Bronchus fibroblast of lung (primary cell): ENCODE measurements around the gene HOXB7. TPM values are rescaled to one million over a fixed set of nuclear protein-coding genes. Genes with fewer than 3 reads are reported as not detected.

ENCODE experiments used
- total RNA-seq: library from RNA; depleted of rRNA; stranded (reverse); fragments of >200 nt; gene quantifications from 2 replicates; pipeline ENCODE4 v1.2.3, GENCODE V29; 2015

The HOXB7 gene
- 11.9 and 14.8 TPM in 2 replicates for total RNA-seq

GRCh38 chr17:48610282-48611211, at the start of gene HOXB7:
Gene HOXB7 (minus strand): TSS chr17:48611017. CDS start chr17:48610918, 99 bp downstream.

GRCh38 chr17:48626245-48627117, 15.7 kb upstream of the HOXB7 start, which contains the start of gene HOXB9:
Gene HOXB9 (minus strand): TSS chr17:48626358. CDS start chr17:48626269, 89 bp downstream.

DNA sequence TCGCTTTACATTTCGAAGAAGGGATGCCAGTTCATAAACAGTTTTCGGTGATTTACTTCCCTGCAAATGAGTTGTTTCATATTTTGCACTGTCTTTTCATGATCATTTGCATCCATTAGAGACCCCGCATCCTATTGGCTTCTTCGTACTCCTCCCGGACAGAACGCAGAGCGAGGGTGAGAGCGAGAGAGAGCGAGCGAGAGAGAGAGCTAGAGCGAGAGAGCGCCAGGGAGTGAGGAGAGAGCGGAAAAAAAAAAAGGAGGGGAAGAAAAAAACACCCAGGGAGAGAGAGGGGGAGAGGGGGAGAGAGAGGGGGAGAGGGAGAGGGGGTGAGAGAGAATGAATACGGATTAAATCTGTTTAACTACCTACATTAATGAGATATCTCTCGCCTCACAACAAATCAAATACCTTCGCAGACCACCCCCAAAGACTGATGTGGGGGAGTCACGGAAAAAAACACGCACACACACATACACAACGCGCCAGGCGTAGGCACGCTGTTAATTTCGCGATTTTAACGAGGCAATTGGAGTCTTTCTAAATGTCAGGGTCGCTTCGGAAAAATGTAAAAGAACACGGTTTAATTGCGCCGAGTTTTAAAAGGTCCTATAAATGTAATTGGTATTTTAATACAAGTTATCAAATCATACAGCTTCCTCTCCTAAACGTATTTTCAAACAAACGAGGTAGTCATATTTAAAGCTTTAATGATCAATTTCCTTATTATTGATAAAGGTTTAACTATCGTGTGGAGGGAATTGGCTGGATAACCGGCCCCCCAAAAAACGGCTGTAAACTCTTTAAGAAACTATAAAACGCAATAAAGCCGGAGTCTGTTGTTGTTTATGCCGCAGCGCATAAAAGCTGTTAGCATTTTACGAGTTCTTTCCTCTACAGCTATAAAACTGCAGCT, 4.5 kb upstream of the HOXB7 start, which contains the start of gene HOXB8:
HOXB8 (minus strand) TSS at position 246 of the 916 bp plus-strand sequence. CDS start 588 bp downstream, outside the sequence.

DNA sequence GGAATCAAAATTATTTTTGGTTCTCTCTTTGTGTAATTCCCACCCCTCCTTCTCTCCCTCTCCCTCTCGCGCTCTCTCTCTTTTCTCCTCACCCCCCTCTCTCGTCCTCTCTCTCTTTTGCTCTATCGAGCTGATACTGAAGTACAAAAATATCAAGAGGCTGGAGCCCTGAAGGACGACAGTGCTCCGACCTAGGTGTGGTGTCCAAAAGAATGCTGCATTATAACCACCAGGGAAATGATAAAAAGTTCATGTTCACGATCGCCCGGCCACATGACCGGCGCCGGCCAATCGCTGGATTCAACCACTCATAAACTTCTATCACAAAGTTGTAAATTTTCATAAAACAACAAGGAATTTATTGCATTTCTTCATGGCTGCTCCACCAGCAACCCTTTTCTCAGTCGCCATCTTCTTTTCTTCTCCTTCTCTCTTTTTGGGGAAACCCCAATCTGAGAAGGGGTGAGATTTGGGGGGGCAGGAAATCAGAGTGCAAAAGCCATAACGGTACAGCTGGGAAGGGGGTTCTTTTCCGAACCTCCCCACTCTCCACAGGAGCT, 6.0 kb downstream of the HOXB7 start, which contains the start of gene HOXB6:
HOXB6 (minus strand) TSS at position 217 of the 560 bp plus-strand sequence. CDS start 6,836 bp downstream, outside the sequence.

DNA sequence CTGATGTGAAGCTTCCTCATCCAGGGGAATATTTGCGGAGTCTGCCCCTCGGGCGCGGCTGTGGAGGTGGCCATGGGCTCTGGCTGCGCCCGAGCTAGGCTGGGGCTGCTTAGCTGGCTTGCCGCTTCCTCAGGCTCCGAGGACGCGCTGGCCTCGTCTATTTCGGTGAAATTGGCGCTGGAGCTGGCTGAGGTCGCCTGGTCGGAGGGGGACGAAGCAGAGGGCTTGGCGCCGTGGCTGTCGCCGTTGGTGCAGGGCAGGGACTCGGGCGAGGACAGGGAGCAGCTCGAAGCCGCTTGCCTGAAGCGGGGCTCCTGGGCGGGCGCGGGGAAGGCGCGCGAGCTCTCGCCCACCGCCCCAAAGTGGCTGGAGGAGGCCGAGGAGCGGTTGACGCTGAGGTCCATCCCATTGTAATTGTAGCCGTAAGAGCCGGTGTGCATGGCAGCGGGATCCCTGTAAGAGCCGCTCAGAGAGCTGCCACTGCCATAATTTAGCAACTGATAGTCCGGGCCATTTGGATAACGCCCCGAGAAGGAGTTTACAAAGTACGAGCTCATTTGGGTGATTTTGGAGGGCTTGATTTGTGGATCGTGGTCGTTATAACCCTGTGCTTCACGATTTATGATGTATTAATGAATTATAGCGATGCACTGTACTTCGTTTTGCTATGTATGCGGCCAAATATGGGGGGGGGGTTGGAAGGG, 17.5 kb downstream of the HOXB7 start, which contains the start of gene HOXB5:
HOXB5 (minus strand) TSS at position 654 of the 704 bp plus-strand sequence; CDS start at position 557, 97 bp downstream.

GRCh38 chr17:48589831-48590606, 20.8 kb downstream of the HOXB7 start, which contains the start of gene HOXB3:
Gene HOXB3 (minus strand): TSS chr17:48590241. CDS start chr17:48552474, 37,767 bp downstream.

GRCh38 chr17:48577946-48578615, 32.7 kb downstream of the HOXB7 start, which contains the start of gene HOXB4:
Gene HOXB4 (minus strand): TSS chr17:48578350. CDS start chr17:48578319, 31 bp downstream.

Other genes starting within 250 kb of the HOXB7 start
- not detected in 2 replicates for gene SKAP1, start 180.8 kb downstream of the HOXB7 start, total RNA-seq
- not detected in 2 replicates for gene HOXB1, start 80.0 kb downstream of the HOXB7 start, total RNA-seq
- 50.4 and 52.6 TPM in 2 replicates for gene HOXB2, start 65.9 kb downstream of the HOXB7 start, total RNA-seq
- 11.7 and 11.8 TPM in 2 replicates for gene HOXB4, start 32.7 kb downstream of the HOXB7 start, total RNA-seq
- gene HOXB3, start 20.8 kb downstream of the HOXB7 start, total RNA-seq, result 45.0 and 55.3 TPM in 2 replicates
- 12.3 and 15.8 TPM in 2 replicates for gene HOXB5, start 17.2 kb downstream of the HOXB7 start, total RNA-seq
- gene HOXB6, start 6.0 kb downstream of the HOXB7 start, total RNA-seq, result 73.6 and 78.8 TPM in 2 replicates
- 0.50 and 1.0 TPM in 2 replicates for gene HOXB8, start 4.3 kb upstream of the HOXB7 start, total RNA-seq
- under 0.01 and 0.15 TPM in 2 replicates for gene HOXB9, start 15.3 kb upstream of the HOXB7 start, total RNA-seq
- gene PRAC1, start 111.5 kb upstream of the HOXB7 start, total RNA-seq, result not detected in 2 replicates
- gene PRAC2, start 112.2 kb upstream of the HOXB7 start, total RNA-seq, result not detected in 2 replicates
- gene HOXB13, start 117.7 kb upstream of the HOXB7 start, total RNA-seq, result not detected in 2 replicates
- 0.17 TPM in 1 of 2 replicates, not detected in the other for gene TTLL6, start 206.2 kb upstream of the HOXB7 start, total RNA-seq
- gene CALCOCO2, start 220.0 kb upstream of the HOXB7 start, total RNA-seq, result 24.7 and 34.5 TPM in 2 replicates